Smooth muscle cell (in vitro differentiated cells): Measurements from ENCODE around the gene IRAK2. TPM values are rescaled to one million over a fixed set of nuclear protein-coding genes. Genes with fewer than 3 reads are reported as not detected.

ENCODE experiments used
- DNase-seq: peaks from one replicate; lab custom pipeline; 2025; ENCODE audit not compliant: unreplicated experiment; lab: John Stamatoyannopoulos, UW
- H2AFZ ChIP-seq: fragments of 200-600 bp; sonication (generic); 2 replicates; pipeline ENCODE4 v1.6.0; 2016; ENCODE audit warnings: antibody characterized with exemption, low read depth, mild to moderate bottlenecking
- H3F3A ChIP-seq: fragments of 200-600 bp; sonication (generic); 2 replicates; pipeline ENCODE4 v1.6.0; 2017; ENCODE audit warnings: antibody characterized with exemption, low read depth
- H3K27ac ChIP-seq: fragments of 200-600 bp; sonication (generic); 2 replicates; pipeline ENCODE4 v1.5.1; 2016; ENCODE audit warnings: low read depth, mild to moderate bottlenecking
- H3K27me3 ChIP-seq: fragments of 200-600 bp; sonication (generic); 2 replicates; pipeline ENCODE4 v1.6.1; 2016; ENCODE audit warnings: low read depth, mild to moderate bottlenecking
- H3K36me3 ChIP-seq: fragments of 200-600 bp; sonication (generic); 2 replicates; pipeline ENCODE4 v1.5.1; 2016; ENCODE audit warnings: low read depth
- H3K4me1 ChIP-seq: fragments of 200-600 bp; sonication (generic); 2 replicates; pipeline ENCODE4 v1.5.1; 2016; ENCODE audit warnings: low read depth
- H3K4me2 ChIP-seq: fragments of 200-600 bp; sonication (generic); 2 replicates; pipeline ENCODE4 v1.6.0; 2016; ENCODE audit warnings: mild to moderate bottlenecking
- H3K4me3 ChIP-seq: fragments of 200-600 bp; sonication (generic); 2 replicates; pipeline ENCODE4 v1.5.1; 2016; ENCODE audit warnings: mild to moderate bottlenecking
- H3K79me2 ChIP-seq: fragments of 200-600 bp; sonication (generic); 2 replicates; pipeline ENCODE4 v1.6.0; 2016; ENCODE audit warnings: low read depth, mild to moderate bottlenecking
- H3K9ac ChIP-seq: fragments of 200-600 bp; sonication (generic); 2 replicates; pipeline ENCODE4 v1.6.0; 2016; ENCODE audit warnings: low read depth
- H3K9me3 ChIP-seq: fragments of 200-600 bp; sonication (generic); replicated peaks from 2 replicates; pipeline ENCODE4 v1.5.1; 2016; ENCODE audit warnings: low read depth
- H4K20me1 ChIP-seq: fragments of 200-600 bp; sonication (generic); 2 replicates; pipeline ENCODE4 v1.6.0; 2016; ENCODE audit warnings: low read depth
- WGBS: methylation state at CpG from one replicate; pipeline ENCODE4 v1.1.7; 2016; ENCODE audit warnings: low lambda C conversion rate; 5-methylcytosine and 5-hydroxymethylcytosine counted together
- polyA plus RNA-seq: library from polyadenylated mRNA; unstranded; fragments of >200 nt; fragmentation: Nextera tagmentation; extraction: Ambion mirVana; gene quantifications from 2 replicates; pipeline ENCODE4 v1.2.1, GENCODE V29; 2016
- total RNA-seq: library from RNA; depleted of rRNA; stranded (reverse); fragments of >200 nt; gene quantifications from 2 replicates; pipeline ENCODE4 v1.2.3, GENCODE V29; 2014
- TF ChIP-seq, protein P1 (sequence below): fragments of 200-600 bp; sonication (generic); IDR thresholded peaks from 2 replicates; pipeline ENCODE4 v1.5.1; 2017; ENCODE audit warnings: borderline replicate concordance, mild to moderate bottlenecking, antibody characterized with exemption; ENCODE audit not compliant: insufficient read depth, poor library complexity, severe bottlenecking

IRAK2 gene
- total and polyA plus RNA-seq, 2 experiments from 2014 or later, result 3.3 to 3.4 TPM

DNA sequence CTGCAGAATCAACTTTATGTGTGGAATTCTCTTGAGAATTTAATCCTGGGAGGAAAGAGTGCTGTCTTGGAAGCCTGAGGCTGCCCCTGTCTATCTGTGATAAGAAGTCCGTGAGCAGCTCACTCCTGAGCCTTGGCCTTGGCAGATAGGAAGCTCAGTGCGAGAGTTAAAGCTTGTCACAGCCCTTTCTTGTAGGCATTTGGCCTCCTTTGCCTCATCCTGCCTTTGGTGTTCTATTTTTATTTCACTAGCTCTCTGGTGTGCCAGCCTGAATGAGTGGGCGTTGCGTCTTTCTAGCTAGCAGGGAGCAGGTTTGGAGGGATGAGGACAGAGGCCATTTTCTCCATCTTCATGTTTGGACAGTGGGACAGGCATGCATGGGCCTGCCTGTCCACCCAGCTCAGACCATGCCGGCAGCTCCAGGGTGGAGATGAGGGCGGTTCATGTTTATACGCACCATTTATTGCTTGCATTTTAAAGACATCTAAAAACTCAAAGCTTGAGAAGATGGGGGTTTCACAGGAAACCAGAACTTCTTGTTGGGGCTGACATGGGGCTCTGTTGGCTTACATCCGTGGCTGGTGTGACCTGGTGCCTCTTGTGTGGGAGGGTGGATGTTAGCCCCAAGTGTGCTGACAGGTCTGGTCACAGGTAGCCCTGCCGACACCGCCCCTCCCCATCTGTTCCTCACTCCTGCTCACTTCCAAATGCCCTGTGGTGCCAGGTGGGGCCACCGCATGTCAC lies 29.8 kb downstream of the IRAK2 start:
- peak overlapping the region; percentile 99 for H3K27ac ChIP-seq
- H3K4me1 ChIP-seq, result peaks cover 16% of the 10 kb centered on the region
- no peak for DNase-seq
- H3K9me3 ChIP-seq, result no peaks in the 10 kb centered on the region
- H3K27me3 ChIP-seq, result no peaks in the 10 kb centered on the region
- H3F3A ChIP-seq, result peaks cover 25% of the 10 kb centered on the region
- H3K4me3 ChIP-seq, result no peak overlapping the region
- TF ChIP-seq, protein P1, sequence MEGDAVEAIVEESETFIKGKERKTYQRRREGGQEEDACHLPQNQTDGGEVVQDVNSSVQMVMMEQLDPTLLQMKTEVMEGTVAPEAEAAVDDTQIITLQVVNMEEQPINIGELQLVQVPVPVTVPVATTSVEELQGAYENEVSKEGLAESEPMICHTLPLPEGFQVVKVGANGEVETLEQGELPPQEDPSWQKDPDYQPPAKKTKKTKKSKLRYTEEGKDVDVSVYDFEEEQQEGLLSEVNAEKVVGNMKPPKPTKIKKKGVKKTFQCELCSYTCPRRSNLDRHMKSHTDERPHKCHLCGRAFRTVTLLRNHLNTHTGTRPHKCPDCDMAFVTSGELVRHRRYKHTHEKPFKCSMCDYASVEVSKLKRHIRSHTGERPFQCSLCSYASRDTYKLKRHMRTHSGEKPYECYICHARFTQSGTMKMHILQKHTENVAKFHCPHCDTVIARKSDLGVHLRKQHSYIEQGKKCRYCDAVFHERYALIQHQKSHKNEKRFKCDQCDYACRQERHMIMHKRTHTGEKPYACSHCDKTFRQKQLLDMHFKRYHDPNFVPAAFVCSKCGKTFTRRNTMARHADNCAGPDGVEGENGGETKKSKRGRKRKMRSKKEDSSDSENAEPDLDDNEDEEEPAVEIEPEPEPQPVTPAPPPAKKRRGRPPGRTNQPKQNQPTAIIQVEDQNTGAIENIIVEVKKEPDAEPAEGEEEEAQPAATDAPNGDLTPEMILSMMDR, result no peak
- H3K79me2 ChIP-seq, result no peaks in the 10 kb centered on the region
- H3K4me2 ChIP-seq, result peak overlapping the region; percentile 15
- no peaks in the 10 kb centered on the region for H3K36me3 ChIP-seq
- WGBS, result 68% methylated on average over 11 of the region's 11 CpGs
- no peaks in the 10 kb centered on the region for H4K20me1 ChIP-seq
- H2AFZ ChIP-seq, result peak overlapping the region; percentile 38
- H3K9ac ChIP-seq, result peak overlapping the region; percentile 32

DNA sequence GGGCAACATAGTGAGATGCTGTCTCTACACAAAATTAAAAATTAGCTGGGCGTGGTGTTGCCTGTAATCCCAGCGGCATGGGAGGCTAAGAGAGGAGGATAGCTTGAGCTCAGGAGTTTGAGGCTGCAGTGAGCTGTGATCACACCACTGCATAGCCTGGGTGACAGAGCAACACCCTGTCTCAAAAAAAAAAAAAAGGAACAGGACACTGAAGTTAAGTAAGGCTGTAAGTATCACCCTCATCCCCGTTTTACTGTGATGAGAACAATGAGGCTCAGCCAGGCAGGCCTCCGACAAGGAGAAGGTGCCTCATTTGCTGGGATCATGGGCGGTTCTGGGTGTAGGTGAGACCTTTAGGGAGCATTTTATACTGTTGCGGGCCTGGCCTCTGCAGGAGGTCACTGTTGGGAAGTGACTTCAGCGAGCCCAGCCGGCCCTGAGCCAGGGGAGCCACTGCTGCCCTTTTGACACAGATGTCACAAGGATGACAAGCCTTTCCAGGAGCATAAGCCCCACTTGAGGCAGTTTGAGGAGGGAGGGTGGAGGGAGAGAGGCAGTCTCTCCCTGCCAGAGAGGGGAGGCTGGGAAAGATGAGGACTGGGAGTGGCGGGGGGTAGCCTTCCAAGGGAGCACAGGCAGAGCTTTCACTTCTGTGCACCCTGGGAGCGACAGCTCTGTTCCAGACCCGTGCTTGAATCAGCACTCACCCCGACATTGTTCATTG lies 30.8 kb downstream of the IRAK2 start:
- 85% methylated on average over 12 of the region's 12 CpGs for WGBS
- Histone ChIP-seq H3K4me2 (no peak overlapping the region), H3K36me3 (no peaks in the 10 kb centered on the region), H3K9me3 (no peaks in the 10 kb centered on the region), H3K4me3 (no peak overlapping the region), H3K27me3 (no peaks in the 10 kb centered on the region), H4K20me1 (no peaks in the 10 kb centered on the region), H3K27ac (peak overlapping the region; percentile 99), H3K9ac (no peak overlapping the region), H3K4me1 (peaks cover 16% of the 10 kb centered on the region), H2AFZ (no peak overlapping the region), H3K79me2 (no peaks in the 10 kb centered on the region), H3F3A (peaks cover 25% of the 10 kb centered on the region)
- no peak for DNase-seq
- TF ChIP-seq, protein P1, result no peak

DNA sequence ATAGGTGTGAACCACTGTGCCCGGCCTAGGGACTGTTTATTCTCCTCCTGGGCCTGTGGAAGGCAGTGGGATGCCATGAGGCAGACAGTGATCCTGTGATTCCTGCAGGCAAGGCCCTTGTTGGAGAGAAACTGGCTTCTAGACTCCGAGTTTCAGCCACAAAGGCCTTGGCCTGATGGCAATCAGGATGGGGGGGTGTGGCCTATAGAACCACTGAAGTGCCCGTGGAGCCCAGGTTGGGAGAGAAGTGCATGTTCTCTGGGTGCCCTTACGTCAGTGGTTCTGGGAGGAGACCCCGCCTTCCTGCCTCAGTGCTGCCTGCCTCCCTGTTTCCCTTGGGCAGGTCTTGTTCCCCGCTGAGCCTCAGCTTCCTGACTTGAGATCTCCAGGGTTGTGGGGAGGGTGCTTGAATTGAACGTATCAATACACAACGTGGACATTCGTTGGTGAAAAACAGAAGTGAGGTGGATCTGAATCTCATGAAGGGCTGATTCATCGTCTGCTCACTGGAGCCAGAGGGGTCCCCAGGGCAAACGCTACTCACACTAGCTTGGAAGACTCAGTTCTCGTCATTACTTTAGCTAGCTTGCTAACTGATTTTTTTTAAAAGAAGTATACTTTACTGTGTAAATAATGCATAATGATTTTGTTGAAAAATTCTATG lies 31.8 kb downstream of the IRAK2 start:
- H3K9ac ChIP-seq, result no peak overlapping the region
- no peak overlapping the region for H3K4me3 ChIP-seq
- H3K4me1 ChIP-seq, result peaks cover 13% of the 10 kb centered on the region
- no peaks in the 10 kb centered on the region for H3K9me3 ChIP-seq
- no peaks in the 10 kb centered on the region for H3K27me3 ChIP-seq
- no peaks in the 10 kb centered on the region for H3K36me3 ChIP-seq
- H3F3A ChIP-seq, result peaks cover 21% of the 10 kb centered on the region
- H3K4me2 ChIP-seq, result no peak overlapping the region
- DNase-seq, result no peak
- TF ChIP-seq, protein P1, result no peak
- no peak overlapping the region for H3K27ac ChIP-seq
- WGBS, result 86% methylated on average over 12 of the region's 12 CpGs
- H2AFZ ChIP-seq, result no peak overlapping the region
- H4K20me1 ChIP-seq, result no peaks in the 10 kb centered on the region
- no peaks in the 10 kb centered on the region for H3K79me2 ChIP-seq
